GM12878 (cell line): ENCODE results near the gene MFSD1. TPM values are rescaled to one million over a fixed set of nuclear protein-coding genes. Genes with fewer than 3 reads are reported as not detected.

Source experiments
- ATAC-seq: fragments of 200-7000 bp; cut with Tn5 transposase; 3 replicates; pipeline ENCODE4 v1.9.1; 2020; ENCODE audit warnings: mild to moderate bottlenecking, moderate library complexity
- BruUV-seq: library from RNA; stranded (reverse); fragments of 400-500 nt; replicated peaks from 2 replicates; lab custom pipeline; 2021; lab: Mats Ljungman, UMichigan
- CTCF ChIA-PET: fragments of 300-600 bp; sonication (Branson Sonifier 250); formaldehyde crosslinking; extraction: SDS; loops from one replicate; lab custom pipeline; 2021; ENCODE audit warnings: inconsistent platforms; lab: Yijun Ruan, JAX
- POLR2A ChIA-PET: fragments of 350-600 bp; formaldehyde crosslinking; extraction: SDS; loops from one replicate; lab custom pipeline; 2021; ENCODE audit warnings: inconsistent platforms; lab: Charles Lee
- RAD21 ChIA-PET: fragments of 300-600 bp; sonication (Branson Sonifier 250); formaldehyde crosslinking; loops from one replicate; lab custom pipeline; 2023; ENCODE audit warnings: antibody characterized with exemption; ENCODE audit not compliant: unreplicated experiment; lab: Charles Lee
- SMC1A ChIA-PET: fragments of 300-600 bp; sonication (Branson Sonifier 250); formaldehyde crosslinking; loops from one replicate; lab custom pipeline; 2023; ENCODE audit not compliant: unreplicated experiment, uncharacterized antibody; lab: Charles Lee
- DNase-seq: peaks from one replicate; pipeline ENCODE4 v3.0.0-alpha.2; 2011; ENCODE audit warnings: low read depth, low spot score
- FAIRE-seq: peaks from 3 replicates; lab custom pipeline; 2011; peaks lifted over from hg19 to GRCh38; lab: Jason Lieb, UNC
- H2AFZ ChIP-seq: 2 replicates; pipeline ENCODE4 v1.6.0; 2011; ENCODE audit warnings: low read depth, low read length, control low read depth; ENCODE audit not compliant: control insufficient read depth
- H3K27ac ChIP-seq: 2 replicates; pipeline ENCODE4 v1.5.1; 2011; ENCODE audit warnings: control low read depth; ENCODE audit not compliant: control insufficient read depth, insufficient read depth
- H3K27me3 ChIP-seq, 2 experiments: replicated peaks in 1 of 2; 2 replicates each; pipeline versions ENCODE4 v1.6.0 to v1.6.1; 2011; ENCODE audit warnings: low read length in 1 of 2; ENCODE audit not compliant: control insufficient read depth in 2 of 2, insufficient read depth in 2 of 2
- H3K36me3 ChIP-seq, 2 experiments: 2 replicates each; pipeline ENCODE4 v1.5.1; 2011; ENCODE audit warnings: low read length in 1 of 2; ENCODE audit not compliant: control insufficient read depth in 2 of 2, insufficient read depth in 2 of 2
- H3K4me1 ChIP-seq: 2 replicates; pipeline ENCODE4 v1.6.1; 2011; ENCODE audit warnings: mild to moderate bottlenecking, low read length, moderate library complexity, mixed read lengths; ENCODE audit not compliant: control insufficient read depth, insufficient read depth
- H3K4me2 ChIP-seq: 2 replicates; pipeline ENCODE4 v1.6.0; 2011; ENCODE audit warnings: control low read depth; ENCODE audit not compliant: control insufficient read depth, insufficient read depth
- H3K4me3 ChIP-seq: fragments of 200-600 bp; sonication (generic); 2 replicates; pipeline ENCODE4 v1.5.1; 2016
- H3K79me2 ChIP-seq: 2 replicates; pipeline ENCODE4 v1.6.0; 2011; ENCODE audit warnings: low read length; ENCODE audit not compliant: control insufficient read depth, insufficient read depth
- H3K9ac ChIP-seq: 2 replicates; pipeline ENCODE4 v1.8.0; 2011; ENCODE audit warnings: low read length, control low read depth, mixed read lengths; ENCODE audit not compliant: control insufficient read depth, insufficient read depth
- H3K9me3 ChIP-seq: replicated peaks from 3 replicates; pipeline ENCODE4 v1.5.1; 2011; ENCODE audit warnings: mild to moderate bottlenecking, low read length; ENCODE audit not compliant: control insufficient read depth, insufficient read depth
- H4K20me1 ChIP-seq: 2 replicates; pipeline ENCODE4 v1.6.0; 2011; ENCODE audit not compliant: control insufficient read depth, insufficient read depth
- CREB1 ChIP-seq: IDR thresholded peaks from 2 replicates; pipeline ENCODE4 v1.6.1; 2012; ENCODE audit warnings: low read depth, mild to moderate bottlenecking, inconsistent platforms
- FOS ChIP-seq: IDR thresholded peaks from 3 replicates; pipeline ENCODE4 v1.6.1; 2011; ENCODE audit warnings: borderline replicate concordance; ENCODE audit not compliant: insufficient read length; ENCODE audit errors: extremely low read depth
- IRF4 ChIP-seq: IDR thresholded peaks from 2 replicates; pipeline ENCODE4 v1.6.1; 2011; ENCODE audit warnings: low read depth, low read length
- JUND ChIP-seq: IDR thresholded peaks from 2 replicates; pipeline ENCODE4 v1.6.1; 2012; ENCODE audit warnings: low read depth, mild to moderate bottlenecking, low read length, improper control_type of control experiment, moderate library complexity
- PAX8 ChIP-seq: fragments of 450-650 bp; IDR thresholded peaks from 2 replicates; pipeline ENCODE4 v1.6.1; 2017; ENCODE audit warnings: mild to moderate bottlenecking, moderate library complexity
- RBBP5 ChIP-seq: fragments of 200-600 bp; sonication (generic); conservative IDR thresholded peaks from 2 replicates; pipeline ENCODE4 v1.6.1; 2016
- SIX5 ChIP-seq: IDR thresholded peaks from 2 replicates; pipeline ENCODE4 v1.6.1; 2011; ENCODE audit warnings: mild to moderate bottlenecking, low read depth, low read length, moderate library complexity; ENCODE audit not compliant: severe bottlenecking
- SUZ12 ChIP-seq: fragments of 200-600 bp; sonication (generic); IDR thresholded peaks from one replicate; pipeline ENCODE4 v1.6.1; 2018; ENCODE audit warnings: antibody characterized with exemption, mild to moderate bottlenecking; ENCODE audit not compliant: unreplicated experiment
- ZNF274 ChIP-seq: IDR thresholded peaks from one replicate; pipeline ENCODE4 v1.8.0; 2011; ENCODE audit not compliant: insufficient read length, insufficient read depth
- ZZZ3 ChIP-seq: IDR thresholded peaks from 2 replicates; pipeline ENCODE4 v1.6.1; 2011; ENCODE audit warnings: low read depth; ENCODE audit not compliant: control insufficient read depth, insufficient read length
- WGBS: methylation state at CpG from one replicate; pipeline ENCODE4 v1.1.6; 2016; ENCODE audit warnings: low lambda C conversion rate; ENCODE audit not compliant: insufficient replicate concordance, insufficient coverage; ENCODE audit errors: missing lambda C conversion rate; 5-methylcytosine and 5-hydroxymethylcytosine counted together
- in situ Hi-C: fragments of 300-500 bp; cut with MboI; formaldehyde crosslinking; loops from 9 replicates; pipeline ENCODE4 v1.14.3; 2018; ENCODE audit warnings: mixed read lengths
- intact Hi-C: fragments of 100-400 bp; cut with micrococcal nuclease; formaldehyde crosslinking; loops from one replicate; pipeline ENCODE4 v1.14.2; 2022; ENCODE audit not compliant: unreplicated experiment
- polyA plus RNA-seq, 11 experiments: library from polyadenylated mRNA; depleted of rRNA in 4 of 11; unstranded in 6 of 11; stranded (reverse) in 5 of 11; fragments of >200 nt; fragmentation: Nextera tagmentation in 4 of 11; fragmentation: Illumina TruSeq in 1 of 11; extraction: Ambion mirVana in 4 of 11; extraction: Trizol in 1 of 11; gene quantifications; 1 replicate in 1 of 11; 2 replicates in 10 of 11; pipeline versions ENCODE4 v1.2.1 to v1.2.3, GENCODE V29; 2011 to 2016; ENCODE audit warnings: inconsistent platforms in 2 of 11, missing spikeins in 2 of 11, low read depth in 1 of 11
- total RNA-seq, 4 experiments: library from RNA; depleted of rRNA in 3 of 4; stranded (reverse); fragments of >200 nt in 3 of 4; fragmentation: Illumina TruSeq in 1 of 4; extraction: Trizol in 1 of 4; gene quantifications; 2 replicates each; pipeline versions ENCODE4 v1.2.1 to v1.2.3, GENCODE V29; 2013 to 2021
- TF ChIP-seq, protein P1 (sequence below): IDR thresholded peaks from 2 replicates; pipeline ENCODE4 v1.6.1; 2012; ENCODE audit warnings: improper control_type of control experiment, low read depth, low read length; ENCODE audit not compliant: insufficient replicate concordance
- TF ChIP-seq, protein P2 (sequence below): fragments of 450-650 bp; IDR thresholded peaks from 2 replicates; pipeline ENCODE4 v1.6.1; 2017; ENCODE audit warnings: antibody characterized with exemption, mild to moderate bottlenecking, moderate library complexity

MFSD1 gene
- total and polyA plus RNA-seq, 10 of the 15 experiments (the other 5 are each of a cell fraction or from before 2014, with no cell fraction given), result 7.3 to 41.7 (median 28.6) TPM

DNA sequence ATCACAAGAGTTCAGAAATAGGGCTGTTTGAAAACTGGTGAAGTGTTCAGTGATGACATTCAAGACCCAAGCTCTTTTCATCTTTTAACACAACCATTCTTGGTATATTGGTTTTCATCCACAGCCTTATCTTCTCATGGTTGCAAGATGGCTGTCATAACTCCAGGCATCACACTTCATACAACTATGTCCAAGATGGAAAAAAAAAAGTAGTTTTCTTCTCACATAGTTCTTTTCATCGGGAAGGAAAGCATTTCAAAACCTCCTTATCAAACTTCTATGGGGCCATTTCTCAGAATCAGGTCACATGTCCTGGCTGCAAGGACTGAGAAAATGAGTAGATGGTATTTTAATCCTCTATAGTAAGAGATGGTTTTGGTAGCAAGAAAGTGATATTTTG is 21.1 kb upstream of the MFSD1 start (continued):
- TF ChIP-seq, protein P1, sequence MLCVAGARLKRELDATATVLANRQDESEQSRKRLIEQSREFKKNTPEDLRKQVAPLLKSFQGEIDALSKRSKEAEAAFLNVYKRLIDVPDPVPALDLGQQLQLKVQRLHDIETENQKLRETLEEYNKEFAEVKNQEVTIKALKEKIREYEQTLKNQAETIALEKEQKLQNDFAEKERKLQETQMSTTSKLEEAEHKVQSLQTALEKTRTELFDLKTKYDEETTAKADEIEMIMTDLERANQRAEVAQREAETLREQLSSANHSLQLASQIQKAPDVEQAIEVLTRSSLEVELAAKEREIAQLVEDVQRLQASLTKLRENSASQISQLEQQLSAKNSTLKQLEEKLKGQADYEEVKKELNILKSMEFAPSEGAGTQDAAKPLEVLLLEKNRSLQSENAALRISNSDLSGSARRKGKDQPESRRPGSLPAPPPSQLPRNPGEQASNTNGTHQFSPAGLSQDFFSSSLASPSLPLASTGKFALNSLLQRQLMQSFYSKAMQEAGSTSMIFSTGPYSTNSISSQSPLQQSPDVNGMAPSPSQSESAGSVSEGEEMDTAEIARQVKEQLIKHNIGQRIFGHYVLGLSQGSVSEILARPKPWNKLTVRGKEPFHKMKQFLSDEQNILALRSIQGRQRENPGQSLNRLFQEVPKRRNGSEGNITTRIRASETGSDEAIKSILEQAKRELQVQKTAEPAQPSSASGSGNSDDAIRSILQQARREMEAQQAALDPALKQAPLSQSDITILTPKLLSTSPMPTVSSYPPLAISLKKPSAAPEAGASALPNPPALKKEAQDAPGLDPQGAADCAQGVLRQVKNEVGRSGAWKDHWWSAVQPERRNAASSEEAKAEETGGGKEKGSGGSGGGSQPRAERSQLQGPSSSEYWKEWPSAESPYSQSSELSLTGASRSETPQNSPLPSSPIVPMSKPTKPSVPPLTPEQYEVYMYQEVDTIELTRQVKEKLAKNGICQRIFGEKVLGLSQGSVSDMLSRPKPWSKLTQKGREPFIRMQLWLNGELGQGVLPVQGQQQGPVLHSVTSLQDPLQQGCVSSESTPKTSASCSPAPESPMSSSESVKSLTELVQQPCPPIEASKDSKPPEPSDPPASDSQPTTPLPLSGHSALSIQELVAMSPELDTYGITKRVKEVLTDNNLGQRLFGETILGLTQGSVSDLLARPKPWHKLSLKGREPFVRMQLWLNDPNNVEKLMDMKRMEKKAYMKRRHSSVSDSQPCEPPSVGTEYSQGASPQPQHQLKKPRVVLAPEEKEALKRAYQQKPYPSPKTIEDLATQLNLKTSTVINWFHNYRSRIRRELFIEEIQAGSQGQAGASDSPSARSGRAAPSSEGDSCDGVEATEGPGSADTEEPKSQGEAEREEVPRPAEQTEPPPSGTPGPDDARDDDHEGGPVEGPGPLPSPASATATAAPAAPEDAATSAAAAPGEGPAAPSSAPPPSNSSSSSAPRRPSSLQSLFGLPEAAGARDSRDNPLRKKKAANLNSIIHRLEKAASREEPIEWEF, result no peak
- TF ChIP-seq PAX8 (no peak), ZZZ3 (no peak), SIX5 (no peak)

DNA sequence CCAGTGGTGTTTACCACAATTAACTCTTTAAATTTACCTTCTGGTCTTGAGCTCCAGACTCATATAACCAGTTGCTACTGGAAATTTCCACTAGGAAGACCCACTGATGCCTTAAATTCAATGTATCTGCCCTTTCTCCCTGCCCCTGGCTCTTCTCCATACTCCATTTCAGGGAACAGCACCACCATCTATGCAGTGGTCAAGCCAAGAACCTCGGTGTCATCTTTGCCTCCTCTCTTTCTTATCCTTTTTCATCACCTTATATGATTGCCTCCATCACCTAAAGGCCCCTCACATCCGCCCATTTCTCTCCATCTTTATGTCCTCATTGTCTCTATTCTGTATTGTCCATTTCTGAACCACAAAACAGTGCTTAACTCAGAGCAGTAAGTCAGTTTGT is 20.7 kb upstream of the MFSD1 start:
- Histone ChIP-seq H4K20me1 (no peaks in the 10 kb centered on the region), H2AFZ (no peak overlapping the region), H3K9ac (no peak overlapping the region), H3K4me1 (no peaks in the 10 kb centered on the region), H3K36me3 (no peaks in the 10 kb centered on the region), H3K9me3 (no peaks in the 10 kb centered on the region; the same call in 2 of the 3 replicates), H3K4me3 (no peak overlapping the region), H3K79me2 (no peaks in the 10 kb centered on the region), H3K27me3 (no peaks in the 10 kb centered on the region), H3K27ac (no peak overlapping the region), H3K4me2 (no peak overlapping the region)
- intact Hi-C loops (no loop called here), in situ Hi-C loops (loop anchor here (25.0 kb wide), 1 partner anchor 1169 kb away; no protein-coding TSS in a partner anchor)
- WGBS, result 62% methylated on average over 2 of the region's 2 CpGs
- ATAC-seq, result no peak
- CTCF ChIA-PET, result interaction anchor here (1.0 to 1.2 kb wide), 2 partner anchors 15 to 27 kb away, joined by 3 to 5 read pairs; no protein-coding TSS in a partner anchor
- RAD21 ChIA-PET, result no interaction called here
- POLR2A ChIA-PET, result no interaction called here
- TF ChIP-seq RBBP5 (no peak), IRF4 (no peak), FOS (no peak), CREB1 (no peak), SUZ12 (no peak), ZNF274 (no peak), JUND (no peak)
- TF ChIP-seq, protein P2, sequence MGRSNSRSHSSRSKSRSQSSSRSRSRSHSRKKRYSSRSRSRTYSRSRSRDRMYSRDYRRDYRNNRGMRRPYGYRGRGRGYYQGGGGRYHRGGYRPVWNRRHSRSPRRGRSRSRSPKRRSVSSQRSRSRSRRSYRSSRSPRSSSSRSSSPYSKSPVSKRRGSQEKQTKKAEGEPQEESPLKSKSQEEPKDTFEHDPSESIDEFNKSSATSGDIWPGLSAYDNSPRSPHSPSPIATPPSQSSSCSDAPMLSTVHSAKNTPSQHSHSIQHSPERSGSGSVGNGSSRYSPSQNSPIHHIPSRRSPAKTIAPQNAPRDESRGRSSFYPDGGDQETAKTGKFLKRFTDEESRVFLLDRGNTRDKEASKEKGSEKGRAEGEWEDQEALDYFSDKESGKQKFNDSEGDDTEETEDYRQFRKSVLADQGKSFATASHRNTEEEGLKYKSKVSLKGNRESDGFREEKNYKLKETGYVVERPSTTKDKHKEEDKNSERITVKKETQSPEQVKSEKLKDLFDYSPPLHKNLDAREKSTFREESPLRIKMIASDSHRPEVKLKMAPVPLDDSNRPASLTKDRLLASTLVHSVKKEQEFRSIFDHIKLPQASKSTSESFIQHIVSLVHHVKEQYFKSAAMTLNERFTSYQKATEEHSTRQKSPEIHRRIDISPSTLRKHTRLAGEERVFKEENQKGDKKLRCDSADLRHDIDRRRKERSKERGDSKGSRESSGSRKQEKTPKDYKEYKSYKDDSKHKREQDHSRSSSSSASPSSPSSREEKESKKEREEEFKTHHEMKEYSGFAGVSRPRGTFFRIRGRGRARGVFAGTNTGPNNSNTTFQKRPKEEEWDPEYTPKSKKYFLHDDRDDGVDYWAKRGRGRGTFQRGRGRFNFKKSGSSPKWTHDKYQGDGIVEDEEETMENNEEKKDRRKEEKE, result no peak
- FAIRE-seq, result no peak
- no TSS peak for BruUV-seq
- no peak for DNase-seq
- SMC1A ChIA-PET, result no interaction called here
